Measurements from ENCODE around the gene MGARP. TPM values are rescaled to one million over a fixed set of nuclear protein-coding genes. Genes with fewer than 3 reads are reported as not detected.

MGARP gene
- total RNA-seq, 1 donor from 2014 or later = 2.5 TPM

DNA sequence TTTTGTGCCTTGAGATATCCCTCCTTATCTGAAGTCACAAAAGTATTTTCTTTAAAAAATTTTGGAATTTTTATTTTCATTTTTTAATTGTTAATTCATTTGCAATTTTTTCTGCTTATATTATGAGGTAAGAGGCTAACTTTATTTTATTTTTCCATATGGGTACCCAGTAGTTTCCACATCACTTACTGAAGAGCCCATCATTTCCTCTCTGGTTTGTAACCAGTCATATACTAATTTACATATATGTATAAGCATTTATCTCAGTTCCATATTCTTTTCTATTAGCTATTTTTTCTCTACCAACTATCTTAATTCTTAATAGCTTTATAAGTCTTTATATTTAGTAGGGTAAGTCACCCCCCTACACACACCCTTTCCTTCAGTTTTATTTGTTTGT, 27.0 kb downstream of the MGARP start:
- Histone ChIP-seq H3K27me3 (no peaks in the 10 kb centered on the region), H3K9ac (no peak overlapping the region), H3K27ac (no peak overlapping the region), H3K9me3 (ENCODE audit: low read depth) (no peaks in the 10 kb centered on the region), H3K4me2 (no peak overlapping the region), H3K4me1 (no peaks in the 10 kb centered on the region), H3K79me2 (ENCODE audit: low read depth) (no peaks in the 10 kb centered on the region), H3K36me3 (peaks cover 7% of the 10 kb centered on the region), H3F3A (ENCODE audit: low read depth) (no peaks in the 10 kb centered on the region), H2AFZ (replicated peaks) (no peak overlapping the region), H4K20me1 (ENCODE audit: low read depth) (no peaks in the 10 kb centered on the region), H3K4me3 (no peak overlapping the region)
- DNase-seq (ENCODE audit: low spot score) = no peak
- TF ChIP-seq EZH2 (IDR thresholded peaks at IDR 0.05) = no peak
- no peak for TF ChIP-seq EZH2phosphoT487 (IDR thresholded peaks at IDR 0.05)
- TF ChIP-seq, protein P1, sequence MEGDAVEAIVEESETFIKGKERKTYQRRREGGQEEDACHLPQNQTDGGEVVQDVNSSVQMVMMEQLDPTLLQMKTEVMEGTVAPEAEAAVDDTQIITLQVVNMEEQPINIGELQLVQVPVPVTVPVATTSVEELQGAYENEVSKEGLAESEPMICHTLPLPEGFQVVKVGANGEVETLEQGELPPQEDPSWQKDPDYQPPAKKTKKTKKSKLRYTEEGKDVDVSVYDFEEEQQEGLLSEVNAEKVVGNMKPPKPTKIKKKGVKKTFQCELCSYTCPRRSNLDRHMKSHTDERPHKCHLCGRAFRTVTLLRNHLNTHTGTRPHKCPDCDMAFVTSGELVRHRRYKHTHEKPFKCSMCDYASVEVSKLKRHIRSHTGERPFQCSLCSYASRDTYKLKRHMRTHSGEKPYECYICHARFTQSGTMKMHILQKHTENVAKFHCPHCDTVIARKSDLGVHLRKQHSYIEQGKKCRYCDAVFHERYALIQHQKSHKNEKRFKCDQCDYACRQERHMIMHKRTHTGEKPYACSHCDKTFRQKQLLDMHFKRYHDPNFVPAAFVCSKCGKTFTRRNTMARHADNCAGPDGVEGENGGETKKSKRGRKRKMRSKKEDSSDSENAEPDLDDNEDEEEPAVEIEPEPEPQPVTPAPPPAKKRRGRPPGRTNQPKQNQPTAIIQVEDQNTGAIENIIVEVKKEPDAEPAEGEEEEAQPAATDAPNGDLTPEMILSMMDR (IDR thresholded peaks at IDR 0.05) = no peak
- Mint-ChIP-seq H3K9me3 (no peaks in the 10 kb centered on the region), H3K4me3 (no peak overlapping the region), H3K4me1 (peaks cover 2% of the 10 kb centered on the region), H3K36me3 (no peaks in the 10 kb centered on the region), H3K27ac (no peak overlapping the region), H3K27me3 (ENCODE audit: insufficient read depth, low read depth) (no peaks in the 10 kb centered on the region)

DNA sequence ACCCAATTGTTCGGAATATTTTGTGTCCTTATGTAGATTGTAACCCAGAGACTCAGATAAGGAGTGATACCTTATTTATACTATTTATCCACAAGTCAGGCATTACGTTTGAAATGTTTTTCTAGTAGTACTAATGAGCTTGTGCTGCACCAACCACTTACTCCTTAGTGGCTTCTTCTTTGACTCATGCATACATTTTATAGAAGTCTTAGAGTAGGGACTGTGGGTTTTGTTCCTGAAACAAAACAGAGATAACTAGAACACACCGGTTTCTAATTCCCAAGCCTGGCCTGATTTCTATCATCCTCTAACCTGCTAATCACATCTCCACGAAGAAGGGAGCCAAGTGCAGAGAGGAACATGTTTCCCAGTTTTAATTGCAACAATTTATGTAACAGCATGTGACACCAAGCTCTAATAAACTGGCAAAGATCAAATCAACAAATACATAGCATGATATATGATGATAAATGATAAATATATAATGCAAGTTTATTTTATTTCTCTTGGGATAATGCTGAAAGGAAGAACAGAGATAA, 32.3 kb downstream of the MGARP start:
- Histone ChIP-seq H3F3A (ENCODE audit: low read depth) (no peaks in the 10 kb centered on the region), H3K79me2 (ENCODE audit: low read depth) (no peaks in the 10 kb centered on the region), H3K9me3 (ENCODE audit: low read depth) (no peaks in the 10 kb centered on the region), H3K9ac (no peak overlapping the region), H3K4me3 (no peak overlapping the region), H3K27ac (no peak overlapping the region), H3K4me1 (no peaks in the 10 kb centered on the region), H4K20me1 (ENCODE audit: low read depth) (no peaks in the 10 kb centered on the region), H3K4me2 (no peak overlapping the region), H3K27me3 (no peaks in the 10 kb centered on the region), H3K36me3 (peaks cover 7% of the 10 kb centered on the region), H2AFZ (replicated peaks) (no peak overlapping the region)
- H3K36me3 Mint-ChIP-seq = no peaks in the 10 kb centered on the region
- no peaks in the 10 kb centered on the region for H3K27me3 Mint-ChIP-seq (ENCODE audit: insufficient read depth, low read depth)
- no peak overlapping the region for H3K27ac Mint-ChIP-seq
- no peaks in the 10 kb centered on the region for H3K4me1 Mint-ChIP-seq
- H3K4me3 Mint-ChIP-seq = no peak overlapping the region
- DNase-seq (ENCODE audit: low spot score) = no peak
- no peaks in the 10 kb centered on the region for H3K9me3 Mint-ChIP-seq
- TF ChIP-seq EZH2phosphoT487 (IDR thresholded peaks at IDR 0.05) (no peak), EZH2 (IDR thresholded peaks at IDR 0.05) (no peak)
- TF ChIP-seq, protein P1 (IDR thresholded peaks at IDR 0.05) = no peak

DNA sequence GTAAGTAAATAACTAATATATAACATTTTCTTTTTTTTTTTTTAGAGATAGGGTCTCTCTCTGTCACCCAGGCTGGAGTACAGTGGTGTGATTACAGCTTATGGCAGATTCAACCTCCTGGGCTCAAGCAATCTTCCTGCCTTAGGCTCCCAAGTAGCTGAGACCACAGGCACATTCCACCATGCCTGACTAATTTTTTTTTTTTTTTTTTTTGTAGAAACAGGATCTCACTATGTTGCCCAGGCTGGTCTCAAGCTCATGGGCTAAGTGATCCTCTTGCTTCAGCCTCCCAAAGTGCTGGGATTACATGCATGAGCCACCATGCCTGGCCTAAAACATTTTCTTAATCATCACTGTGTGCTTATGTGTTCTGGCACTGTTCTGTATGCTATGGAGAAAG, 32.8 kb downstream of the MGARP start:
- no peak for DNase-seq (ENCODE audit: low spot score)
- no peaks in the 10 kb centered on the region for H3K9me3 ChIP-seq (ENCODE audit: low read depth)
- H3K4me1 Mint-ChIP-seq = no peaks in the 10 kb centered on the region
- H3F3A ChIP-seq (ENCODE audit: low read depth) = no peaks in the 10 kb centered on the region
- H3K79me2 ChIP-seq (ENCODE audit: low read depth) = no peaks in the 10 kb centered on the region
- no peaks in the 10 kb centered on the region for H3K9me3 Mint-ChIP-seq
- H2AFZ ChIP-seq (replicated peaks) = no peak overlapping the region
- H3K27ac ChIP-seq = no peak overlapping the region
- H3K27me3 ChIP-seq = no peaks in the 10 kb centered on the region
- no peaks in the 10 kb centered on the region for H4K20me1 ChIP-seq (ENCODE audit: low read depth)
- H3K27ac Mint-ChIP-seq = no peak overlapping the region
- H3K4me2 ChIP-seq = no peak overlapping the region
- no peak overlapping the region for H3K4me3 ChIP-seq
- H3K9ac ChIP-seq = no peak overlapping the region
- H3K36me3 Mint-ChIP-seq = no peaks in the 10 kb centered on the region
- H3K4me3 Mint-ChIP-seq = no peak overlapping the region
- no peaks in the 10 kb centered on the region for H3K27me3 Mint-ChIP-seq (ENCODE audit: insufficient read depth, low read depth)
- H3K4me1 ChIP-seq = no peaks in the 10 kb centered on the region
- TF ChIP-seq, protein P1 (IDR thresholded peaks at IDR 0.05) = no peak
- TF ChIP-seq EZH2phosphoT487 (IDR thresholded peaks at IDR 0.05) (no peak), EZH2 (IDR thresholded peaks at IDR 0.05) (no peak)
- peaks cover 7% of the 10 kb centered on the region for H3K36me3 ChIP-seq

All from neural progenitor cell (in vitro differentiated cells).